ENCODE results near the gene SH3BP5L.

GRCh38 chr1:248791010-248791409 lies 34.7 kb downstream of the SH3BP5L start:
- no peak for TF ChIP-seq CTCF (IDR thresholded peaks at IDR 0.05)
- TF ChIP-seq POLR2A (IDR thresholded peaks at IDR 0.05), result no peak
- no peak for TF ChIP-seq POLR2AphosphoS5 (IDR thresholded peaks at IDR 0.05)
